Stimulated activated CD8-positive, alpha-beta memory T cell treated with anti-CD3 and anti-CD28 coated beads, Interleukin-15, amount 100 ng/mL, for 48 hours (primary cell): ENCODE data around the gene TKT.

Source experiments
- DNase-seq, 2 donors: peaks; one replicate each; pipeline ENCODE4 v3.0.0-alpha.2; 2020; ENCODE audit warnings: low read depth in 2 of 2

Gene TKT

GRCh38 chr3:53225651-53226050 is 30.2 kb downstream of the TKT start:
- no peak for DNase-seq

DNA sequence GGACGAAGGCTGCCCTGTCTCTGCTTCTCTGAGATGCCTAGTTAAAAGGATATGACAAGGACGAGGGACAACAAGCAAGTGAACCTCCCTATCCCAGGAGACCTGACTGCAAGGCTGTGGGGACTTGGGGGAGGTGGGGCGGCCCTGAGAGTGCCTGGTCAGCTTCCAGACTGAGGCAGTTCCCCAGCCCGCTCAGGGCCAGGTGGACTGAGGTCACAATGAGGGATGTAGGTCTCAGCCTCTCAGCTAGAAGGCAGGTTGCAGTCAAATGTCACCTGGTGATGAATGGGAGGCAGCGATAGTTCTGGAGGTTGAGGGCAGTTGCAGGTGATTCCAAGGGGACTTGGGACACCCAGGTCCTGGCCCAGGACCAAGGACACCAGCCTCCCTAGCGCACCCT is 30.6 kb downstream of the TKT start:
- DNase-seq: no peak

GRCh38 chr3:53224536-53224935 is 31.3 kb downstream of the TKT start:
- DNase-seq: no peak

GRCh38 chr3:53224026-53224425 is 31.8 kb downstream of the TKT start:
- DNase-seq: no peak

GRCh38 chr3:53223541-53223966 is 32.3 kb downstream of the TKT start:
- DNase-seq: no peak

DNA sequence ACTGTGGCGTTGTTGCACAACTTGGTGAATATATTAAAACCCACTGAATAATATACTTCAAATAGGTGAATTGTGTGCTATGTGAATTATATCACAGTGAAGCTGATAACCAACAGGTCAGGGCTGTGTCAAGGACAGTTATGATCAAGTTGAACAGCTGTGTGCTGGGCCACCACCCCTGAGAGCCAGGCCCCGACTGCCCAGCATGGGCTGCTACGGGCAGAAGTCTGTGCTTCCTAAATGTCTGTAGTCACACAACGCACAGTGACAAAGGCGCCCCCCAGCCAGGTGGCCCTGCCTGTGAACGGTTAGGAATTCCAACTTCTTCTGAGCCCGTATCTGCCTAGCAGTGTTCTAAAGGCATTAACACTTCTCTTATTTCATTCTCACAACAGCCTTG is 32.8 kb downstream of the TKT start:
- DNase-seq: no peak

DNA sequence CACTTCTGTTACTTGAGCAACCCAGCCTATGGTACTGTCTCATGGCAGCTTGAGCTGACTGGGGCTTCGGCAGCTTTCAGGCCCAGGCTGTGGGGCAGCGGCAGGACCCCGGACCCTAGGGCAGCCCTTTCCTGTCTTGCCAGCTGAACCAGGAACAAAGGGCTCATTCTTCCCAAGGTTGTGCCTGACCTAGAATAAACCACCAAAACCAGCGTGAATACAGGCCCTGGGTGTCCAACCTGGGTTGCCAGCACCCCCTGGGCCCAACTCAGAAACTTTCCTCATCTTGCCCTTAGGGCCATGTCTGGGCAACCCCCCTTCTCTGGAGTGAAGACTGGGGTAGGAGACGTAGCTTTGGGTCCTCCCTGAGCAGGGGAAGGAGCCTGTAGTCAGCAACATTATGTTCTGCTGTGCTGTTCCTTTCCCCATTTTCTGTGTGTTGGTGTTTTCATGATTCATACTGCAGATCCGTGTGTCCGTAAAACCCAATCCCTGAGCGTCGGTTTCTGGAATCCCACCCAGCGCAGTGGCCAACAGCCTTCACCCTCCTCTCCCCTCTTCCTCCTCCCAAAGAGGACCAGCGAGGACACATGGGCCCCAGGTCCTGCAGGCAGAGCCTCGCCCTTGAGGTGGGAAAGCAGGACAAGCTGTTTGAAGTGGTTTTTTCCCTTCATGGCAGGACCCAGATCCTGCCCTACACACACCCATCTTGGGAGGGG is 33.5 kb downstream of the TKT start:
- no peak for DNase-seq

GRCh38 chr3:53221827-53222182 is 34.0 kb downstream of the TKT start:
- DNase-seq: no peak

DNA sequence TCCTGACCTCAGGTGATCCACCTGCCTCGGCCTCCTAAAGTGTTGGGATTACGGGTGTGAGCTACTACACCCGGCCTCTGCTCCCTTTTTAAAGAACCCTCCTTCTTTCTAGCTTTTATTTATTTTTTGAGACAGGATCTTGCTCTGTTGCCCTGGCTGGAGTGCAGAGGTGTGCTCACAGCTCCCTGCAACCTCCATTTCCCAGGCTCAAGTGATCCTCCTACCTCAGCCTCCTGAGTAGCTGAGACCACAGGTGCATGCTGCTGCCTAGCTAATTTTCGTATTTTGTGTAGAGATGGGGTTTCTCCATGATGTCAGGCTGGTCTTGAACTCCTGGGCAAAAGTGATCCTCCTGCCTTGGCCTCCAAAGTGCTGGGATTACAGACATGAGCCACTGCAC is 34.5 kb downstream of the TKT start:
- DNase-seq: no peak

GRCh38 chr3:53219895-53220483 is 35.8 kb downstream of the TKT start:
- DNase-seq: peak; percentile 66 to 70

DNA sequence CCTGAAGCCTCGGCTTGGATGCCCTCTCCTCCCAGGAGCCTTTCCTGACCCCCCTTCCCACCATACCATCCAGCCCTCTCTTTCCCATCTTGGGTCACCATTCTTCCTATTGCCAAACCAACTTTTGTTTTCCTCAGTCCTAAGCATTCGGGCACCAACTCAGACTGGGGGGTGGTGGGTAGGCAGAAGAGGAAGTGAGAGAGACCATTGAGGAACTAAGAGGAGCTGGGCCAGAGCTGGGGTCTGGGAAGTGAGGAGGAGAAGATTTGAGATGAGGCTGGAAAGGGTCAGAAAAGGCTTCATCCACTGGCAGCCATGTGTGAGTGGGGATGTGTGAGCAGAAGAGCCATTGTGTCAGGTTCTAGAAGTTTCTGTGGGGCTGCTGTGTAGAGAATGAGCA is 37.7 kb downstream of the TKT start:
- DNase-seq: no peak

DNA sequence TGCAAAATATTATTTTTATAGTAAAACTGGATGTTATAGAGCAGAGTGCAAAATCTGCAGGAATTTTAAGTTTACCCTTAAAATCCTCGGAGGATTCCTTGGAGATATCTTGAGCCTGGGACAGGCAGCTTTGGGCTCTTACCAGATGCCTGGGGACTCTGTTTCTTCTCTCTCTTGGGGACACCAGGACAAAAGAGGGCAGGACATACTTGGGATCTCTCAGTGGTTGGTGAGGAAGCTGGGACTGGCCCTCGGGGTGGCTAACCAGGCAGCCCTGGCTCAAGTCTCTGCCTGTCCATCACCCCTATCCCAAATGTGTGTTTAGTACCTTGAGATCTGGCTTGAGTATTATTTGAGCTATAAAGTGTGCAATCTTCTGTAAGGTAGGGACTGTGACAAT is 38.6 kb downstream of the TKT start:
- DNase-seq: no peak

GRCh38 chr3:53216723-53217122 is 39.1 kb downstream of the TKT start:
- DNase-seq: no peak

- no peak for DNase-seq
Measured at GRCh38 chr3:53215816-53216215, 40.0 kb downstream of the TKT start.

- DNase-seq: no peak
Measured at GRCh38 chr3:53213276-53213675, 42.5 kb downstream of the TKT start.

DNA sequence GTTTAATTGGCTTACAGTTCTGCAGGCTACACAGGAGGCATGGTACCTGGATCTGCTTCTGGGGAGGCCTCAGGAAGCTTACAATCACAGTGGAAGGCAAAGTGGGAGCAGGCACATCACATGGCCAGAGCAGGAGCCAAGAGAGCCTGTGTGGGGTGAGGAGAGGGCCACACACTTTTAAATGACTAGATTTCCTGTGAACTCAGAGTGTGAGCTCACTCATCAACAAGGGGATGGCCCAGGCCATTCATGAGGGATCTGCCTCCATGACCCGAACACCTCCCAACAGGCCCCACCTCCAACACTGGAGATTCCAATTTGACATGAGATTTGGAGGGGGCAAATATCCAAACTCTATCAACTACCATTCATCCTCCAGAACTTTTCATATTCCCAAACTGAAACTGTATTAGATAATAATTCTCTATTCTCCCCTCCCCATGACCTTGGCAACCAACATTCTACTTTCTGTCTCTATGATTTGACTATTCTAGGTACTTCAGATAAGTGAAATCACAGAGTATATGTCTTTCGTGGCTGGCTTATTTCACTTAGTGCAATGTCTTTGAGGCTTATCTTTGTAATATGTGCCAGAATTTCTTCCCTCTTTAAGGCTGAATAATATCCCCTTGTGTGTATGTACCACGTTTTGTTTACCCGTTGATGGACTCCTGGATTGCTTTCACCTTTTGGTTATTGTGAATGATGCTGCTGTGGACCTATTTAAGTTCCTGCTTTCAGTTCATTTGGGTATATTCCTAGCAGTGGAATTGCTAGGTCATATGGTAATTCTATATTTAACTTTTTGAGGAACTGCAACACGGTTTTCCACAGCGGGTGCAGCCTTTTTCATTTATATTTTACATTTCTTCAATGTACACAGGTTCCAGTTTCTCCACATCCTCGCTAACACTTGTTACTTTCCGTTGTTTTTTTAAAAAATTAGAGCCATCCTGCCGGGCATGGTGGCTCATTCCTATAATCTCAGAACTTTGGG is 43.8 kb downstream of the TKT start:
- DNase-seq: no peak

DNA sequence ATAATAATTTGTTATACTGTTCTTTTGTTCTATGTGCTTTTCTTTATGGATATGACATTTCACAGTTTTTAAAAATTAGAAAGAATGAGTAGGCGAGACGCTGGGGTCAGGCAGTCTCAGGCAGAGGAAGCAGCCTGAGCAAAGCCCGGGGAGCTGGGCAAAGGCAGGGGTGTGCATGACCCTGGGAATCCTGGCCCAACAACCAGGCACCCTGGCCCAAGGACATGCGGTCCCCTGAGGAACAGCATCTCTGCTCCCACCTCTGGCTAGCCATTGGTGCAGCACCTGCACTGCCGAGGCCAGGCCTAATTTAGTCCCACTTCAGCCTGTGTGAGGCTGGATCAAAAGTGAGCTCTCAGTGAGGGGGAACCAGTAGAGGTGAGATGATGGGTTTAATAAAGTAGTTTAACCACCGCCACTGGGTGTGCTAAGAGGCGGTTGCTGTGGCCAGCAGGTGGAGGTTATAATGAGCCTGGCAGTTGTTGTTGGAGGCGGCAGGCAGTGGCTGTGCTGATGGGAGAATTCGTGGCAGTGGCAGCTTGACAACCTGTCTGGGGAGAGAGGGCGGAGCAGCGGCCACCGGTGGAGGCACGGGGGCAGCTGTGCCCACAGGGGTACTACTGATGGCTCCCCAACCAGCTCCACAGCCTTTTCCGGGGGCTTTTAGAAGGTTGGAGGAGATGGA is 53.3 kb downstream of the TKT start:
- no peak for DNase-seq

DNA sequence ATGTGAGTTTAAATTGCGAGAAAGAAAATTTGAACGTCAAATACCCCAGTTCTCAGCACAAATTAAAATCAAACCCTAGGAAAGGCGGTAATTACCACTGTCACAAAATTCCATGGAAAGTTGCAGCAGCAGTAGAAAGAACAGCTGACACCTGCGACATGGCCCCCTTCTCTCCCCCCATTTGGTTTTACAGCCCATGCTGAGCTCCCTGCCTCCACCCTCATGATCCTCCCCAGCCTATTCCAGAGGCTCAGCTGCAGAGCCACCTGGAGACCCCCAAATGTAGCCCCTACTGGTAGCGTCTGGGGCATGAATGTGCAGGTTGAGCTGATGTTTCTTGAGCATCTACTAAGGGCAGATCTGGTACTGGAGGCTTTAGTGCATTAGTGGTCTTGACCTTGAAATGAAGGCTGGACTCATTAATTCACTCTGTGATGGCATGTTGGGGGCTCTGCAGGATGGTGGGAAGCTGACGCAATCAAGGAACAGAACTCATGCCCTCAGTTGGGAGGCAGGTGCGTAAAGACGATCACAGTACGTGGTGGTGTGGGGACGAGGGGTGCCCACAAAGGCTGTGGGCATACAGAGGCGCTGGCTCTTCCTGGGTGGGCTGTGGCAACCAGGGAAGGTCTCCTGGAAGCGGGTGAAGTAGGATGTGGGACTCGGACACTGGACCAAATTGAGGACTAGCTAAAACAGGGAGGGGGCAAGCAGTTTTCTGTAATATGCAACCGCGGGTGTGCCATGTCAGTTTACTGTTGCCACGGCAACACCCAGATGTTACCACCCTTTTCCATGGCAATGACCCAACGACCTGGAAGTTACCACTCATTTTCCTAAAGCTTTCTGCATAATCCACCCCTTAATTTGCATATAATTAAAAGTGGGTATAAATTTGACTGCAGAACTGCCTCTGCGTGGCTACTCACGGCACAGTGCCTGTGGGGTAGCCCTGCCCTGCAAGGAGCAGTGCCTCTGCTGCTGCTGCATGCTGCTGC is 55.0 kb downstream of the TKT start:
- DNase-seq: no peak

DNA sequence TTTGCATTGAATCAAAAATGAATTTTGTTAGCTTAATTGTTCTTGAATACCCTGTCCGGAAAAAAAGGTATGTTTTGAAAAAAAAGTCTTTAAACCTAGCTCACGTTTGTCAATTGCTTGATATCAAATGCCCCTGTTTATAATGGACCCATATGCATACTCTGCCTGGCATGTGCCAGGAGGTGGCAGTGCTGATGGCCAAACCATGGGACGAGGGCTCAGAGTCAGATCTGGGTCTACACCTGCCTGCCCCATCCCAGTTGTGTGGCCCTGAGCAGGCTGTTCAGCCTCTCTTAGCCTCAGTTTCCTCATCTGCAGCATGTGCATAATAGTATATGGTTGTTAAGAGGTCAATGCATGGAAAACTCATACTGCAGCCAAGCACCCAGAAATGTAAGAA is 56.0 kb downstream of the TKT start:
- no peak for DNase-seq

- no peak for DNase-seq
Measured at GRCh38 chr3:53198996-53199395, 56.8 kb downstream of the TKT start.
